ENCODE results near the gene UBE4A. TPM values are rescaled to one million over a fixed set of nuclear protein-coding genes. Genes with fewer than 3 reads are reported as not detected.

The UBE4A gene
- total RNA-seq, 1 donor from 2014 or later: 40.0 TPM

DNA sequence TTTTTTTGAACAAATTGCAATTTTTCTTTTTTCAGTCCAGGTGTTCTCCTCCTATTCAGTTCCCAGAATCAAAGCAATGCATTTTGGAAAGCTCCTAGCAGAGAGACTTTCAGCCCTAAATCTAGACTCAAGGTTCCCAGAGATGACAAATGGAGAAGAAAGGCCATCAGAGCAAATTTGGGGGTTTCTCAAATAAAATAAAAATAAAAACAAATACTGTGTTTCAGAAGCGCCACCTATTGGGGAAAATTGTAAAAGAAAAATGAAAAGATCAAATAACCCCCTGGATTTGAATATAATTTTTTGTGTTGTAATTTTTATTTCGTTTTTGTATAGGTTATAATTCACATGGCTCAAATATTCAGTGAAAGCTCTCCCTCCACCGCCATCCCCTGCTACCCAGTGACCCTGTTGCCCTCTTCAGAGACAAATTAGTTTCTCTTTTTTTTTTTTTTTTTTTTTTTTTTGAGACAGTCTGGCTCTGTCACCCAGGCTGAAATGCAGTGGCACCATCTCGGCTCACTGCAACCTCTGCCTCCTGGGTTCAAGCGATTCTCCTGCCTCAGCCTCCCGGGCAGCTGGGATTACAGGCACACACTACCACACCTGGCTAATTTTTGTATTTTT lies 6.2 kb upstream of the UBE4A start:
- H3K9me3 ChIP-seq: no peaks in the 10 kb centered on the region
- intact Hi-C loops (cut with DNase I): no loop called here
- ATAC-seq (no peak), DNase-seq (no peak)
- no peak overlapping the region for H3K4me3 ChIP-seq
- no peaks in the 10 kb centered on the region for H3K27me3 ChIP-seq
- H3K4me1 ChIP-seq: no peaks in the 10 kb centered on the region
- TF ChIP-seq, protein P1, sequence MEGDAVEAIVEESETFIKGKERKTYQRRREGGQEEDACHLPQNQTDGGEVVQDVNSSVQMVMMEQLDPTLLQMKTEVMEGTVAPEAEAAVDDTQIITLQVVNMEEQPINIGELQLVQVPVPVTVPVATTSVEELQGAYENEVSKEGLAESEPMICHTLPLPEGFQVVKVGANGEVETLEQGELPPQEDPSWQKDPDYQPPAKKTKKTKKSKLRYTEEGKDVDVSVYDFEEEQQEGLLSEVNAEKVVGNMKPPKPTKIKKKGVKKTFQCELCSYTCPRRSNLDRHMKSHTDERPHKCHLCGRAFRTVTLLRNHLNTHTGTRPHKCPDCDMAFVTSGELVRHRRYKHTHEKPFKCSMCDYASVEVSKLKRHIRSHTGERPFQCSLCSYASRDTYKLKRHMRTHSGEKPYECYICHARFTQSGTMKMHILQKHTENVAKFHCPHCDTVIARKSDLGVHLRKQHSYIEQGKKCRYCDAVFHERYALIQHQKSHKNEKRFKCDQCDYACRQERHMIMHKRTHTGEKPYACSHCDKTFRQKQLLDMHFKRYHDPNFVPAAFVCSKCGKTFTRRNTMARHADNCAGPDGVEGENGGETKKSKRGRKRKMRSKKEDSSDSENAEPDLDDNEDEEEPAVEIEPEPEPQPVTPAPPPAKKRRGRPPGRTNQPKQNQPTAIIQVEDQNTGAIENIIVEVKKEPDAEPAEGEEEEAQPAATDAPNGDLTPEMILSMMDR (IDR thresholded peaks at IDR 0.05): peak; percentile 57
- H3K36me3 ChIP-seq: no peaks in the 10 kb centered on the region
- H3K27ac ChIP-seq: no peak overlapping the region

DNA sequence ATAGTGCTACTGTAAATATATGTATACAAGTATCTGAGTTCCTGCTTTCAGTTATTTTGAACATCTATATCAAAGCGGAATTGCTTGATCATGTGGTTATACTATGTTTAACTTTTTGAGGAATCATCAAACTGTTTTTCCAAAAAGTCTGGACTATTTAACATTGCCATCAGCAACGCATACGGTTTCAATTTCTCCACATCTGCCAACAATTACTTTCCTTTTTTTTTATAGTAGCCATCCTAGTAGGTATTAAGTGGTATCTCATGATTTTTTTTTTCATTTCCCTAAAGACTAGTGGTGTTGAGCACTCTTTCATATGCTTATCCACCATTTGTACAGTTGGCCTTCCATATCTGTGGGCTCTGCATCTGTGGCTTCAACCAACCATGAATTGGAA lies 1.3 kb upstream of the UBE4A start:
- DNase-seq: no peak
- TF ChIP-seq, protein P1 (IDR thresholded peaks at IDR 0.05): no peak
- ATAC-seq: no peak
- Histone ChIP-seq H3K9me3 (no peaks in the 10 kb centered on the region), H3K36me3 (no peaks in the 10 kb centered on the region), H3K4me1 (peaks cover 15% of the 10 kb centered on the region), H3K4me3 (no peak overlapping the region), H3K27ac (no peak overlapping the region), H3K27me3 (no peaks in the 10 kb centered on the region)
- intact Hi-C loops (cut with DNase I): no loop called here

DNA sequence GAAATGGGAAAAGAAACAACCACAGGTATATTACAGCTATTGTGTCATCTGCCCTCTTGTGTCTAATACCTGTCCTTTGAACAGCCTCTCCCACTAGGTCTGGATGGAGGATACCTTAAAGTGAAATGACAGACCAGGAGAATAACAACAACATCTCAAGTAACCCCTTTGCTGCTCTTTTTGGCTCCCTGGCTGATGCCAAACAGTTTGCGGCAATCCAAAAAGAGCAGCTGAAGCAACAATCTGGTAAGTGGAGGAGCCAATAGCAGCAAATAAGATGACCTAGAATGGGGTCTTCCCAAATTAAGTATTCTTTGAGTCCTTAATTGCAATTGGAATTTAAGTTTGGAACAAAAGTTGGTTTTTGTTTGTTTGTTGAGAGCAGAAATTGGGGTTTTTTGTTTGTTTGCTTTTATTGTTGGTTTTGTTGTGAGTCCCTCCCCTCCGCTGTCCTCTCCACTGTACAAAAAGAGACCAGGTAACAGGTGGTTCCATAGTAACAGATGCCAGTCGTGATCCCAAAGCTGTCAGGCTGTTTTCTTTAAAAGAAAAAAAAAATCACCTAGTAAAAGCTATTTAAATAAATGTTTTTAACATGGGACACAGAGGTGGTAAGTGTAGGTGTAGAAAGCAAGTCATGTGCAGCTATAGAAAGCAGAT lies 5.7 kb downstream of the UBE4A start:
- H3K9me3 ChIP-seq: no peaks in the 10 kb centered on the region
- ATAC-seq (no peak), DNase-seq (no peak)
- TF ChIP-seq, protein P1 (IDR thresholded peaks at IDR 0.05): no peak
- intact Hi-C loops (cut with DNase I): no loop called here
- H3K4me3 ChIP-seq: no peak overlapping the region
- H3K36me3 ChIP-seq: peaks cover 62% of the 10 kb centered on the region
- peaks cover 13% of the 10 kb centered on the region for H3K4me1 ChIP-seq
- no peaks in the 10 kb centered on the region for H3K27me3 ChIP-seq
- no peak overlapping the region for H3K27ac ChIP-seq

DNA sequence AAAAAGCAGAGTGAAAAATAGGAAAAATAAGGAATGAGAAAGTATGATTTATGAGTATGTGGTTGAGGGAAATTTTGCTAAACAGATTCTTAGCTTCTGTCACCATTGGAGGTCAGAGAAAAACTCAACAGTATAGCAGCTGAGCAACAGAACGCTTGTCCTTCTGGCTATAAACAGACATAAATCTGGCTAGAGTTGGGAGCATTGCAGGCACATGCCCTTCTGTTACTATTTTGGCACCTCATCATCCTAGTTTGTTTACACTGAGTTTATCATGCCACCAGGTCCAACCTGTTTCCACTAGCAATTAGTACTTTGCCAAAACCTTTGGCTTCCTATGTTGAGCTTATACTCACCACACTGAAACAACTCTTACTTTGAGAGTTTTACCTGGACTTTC lies 6.9 kb downstream of the UBE4A start:
- no peak overlapping the region for H3K4me3 ChIP-seq
- no peaks in the 10 kb centered on the region for H3K9me3 ChIP-seq
- ATAC-seq: no peak
- intact Hi-C loops (cut with DNase I): no loop called here
- no peaks in the 10 kb centered on the region for H3K27me3 ChIP-seq
- TF ChIP-seq, protein P1 (IDR thresholded peaks at IDR 0.05): no peak
- H3K27ac ChIP-seq: no peak overlapping the region
- DNase-seq: no peak
- H3K4me1 ChIP-seq: peaks cover 1% of the 10 kb centered on the region
- H3K36me3 ChIP-seq: peaks cover 74% of the 10 kb centered on the region

DNA sequence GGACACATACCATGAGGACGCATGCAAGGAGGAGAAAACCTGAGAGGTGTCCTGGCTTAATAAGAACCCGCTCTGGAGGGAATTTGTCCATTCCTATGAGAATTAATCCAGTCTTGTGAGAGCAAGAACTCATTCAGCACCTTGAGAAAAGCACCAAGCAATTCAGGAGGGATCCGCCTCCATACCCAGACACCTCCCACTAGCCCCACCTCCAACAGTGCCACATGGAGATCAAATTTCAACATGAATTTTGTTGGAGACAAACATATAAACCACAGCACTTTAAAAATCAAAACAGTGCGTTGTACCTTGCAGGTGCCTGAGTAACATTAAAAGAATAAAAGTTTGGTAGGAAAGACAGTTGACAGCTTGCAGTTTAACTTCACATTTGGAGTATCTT lies 11.4 kb downstream of the UBE4A start:
- Histone ChIP-seq H3K9me3 (no peaks in the 10 kb centered on the region), H3K36me3 (peaks cover 99% of the 10 kb centered on the region), H3K27ac (no peak overlapping the region), H3K4me1 (no peaks in the 10 kb centered on the region), H3K4me3 (no peak overlapping the region), H3K27me3 (no peaks in the 10 kb centered on the region)
- DNase-seq (no peak), ATAC-seq (no peak)
- TF ChIP-seq, protein P1 (IDR thresholded peaks at IDR 0.05): no peak
- intact Hi-C loops (cut with DNase I): no loop called here
